WTC11 (cell line): ENCODE data around the gene NTN5. TPM values are rescaled to one million over a fixed set of nuclear protein-coding genes. Genes with fewer than 3 reads are reported as not detected.

ENCODE experiments used
- ATF1 ChIP-seq: sonication (generic); formaldehyde crosslinking; IDR thresholded peaks from 2 replicates; pipeline ENCODE4 v1.8.1; 2023; ENCODE audit warnings: mild to moderate bottlenecking, moderate library complexity, missing genetic modification reagents
- CREB1 ChIP-seq: sonication (generic); formaldehyde crosslinking; IDR thresholded peaks from 2 replicates; pipeline ENCODE4 v1.8.0; 2023; ENCODE audit warnings: mild to moderate bottlenecking, missing genetic modification reagents
- ELF4 ChIP-seq: sonication (generic); formaldehyde crosslinking; IDR thresholded peaks from 2 replicates; pipeline ENCODE4 v1.8.1; 2022; ENCODE audit warnings: low read depth, mild to moderate bottlenecking, moderate library complexity, missing genetic modification reagents
- FOXJ3 ChIP-seq: sonication (generic); formaldehyde crosslinking; IDR thresholded peaks from 2 replicates; pipeline ENCODE4 v1.9.0; 2021; ENCODE audit warnings: missing genetic modification reagents, mild to moderate bottlenecking, borderline replicate concordance
- MYBL2 ChIP-seq: sonication (generic); formaldehyde crosslinking; IDR thresholded peaks from 2 replicates; pipeline ENCODE4 v1.8.1; 2023; ENCODE audit warnings: mild to moderate bottlenecking, moderate library complexity, missing genetic modification reagents
- NFE2L1 ChIP-seq: sonication (generic); formaldehyde crosslinking; IDR thresholded peaks from 2 replicates; pipeline ENCODE4 v1.8.1; 2023; ENCODE audit warnings: missing genetic modification reagents
- NFYB ChIP-seq: sonication (generic); formaldehyde crosslinking; conservative IDR thresholded peaks from 2 replicates; pipeline ENCODE4 v1.8.0; 2022; ENCODE audit warnings: low read depth, missing genetic modification reagents
- NR1H2 ChIP-seq: sonication (generic); formaldehyde crosslinking; IDR thresholded peaks from 2 replicates; pipeline ENCODE4 v1.9.0; 2021; ENCODE audit warnings: mild to moderate bottlenecking, moderate library complexity, missing genetic modification reagents
- SP1 ChIP-seq: sonication (generic); formaldehyde crosslinking; conservative IDR thresholded peaks from 2 replicates; pipeline ENCODE4 v1.8.1; 2022; ENCODE audit warnings: missing genetic modification reagents
- TEAD4 ChIP-seq: sonication (generic); formaldehyde crosslinking; IDR thresholded peaks from 2 replicates; pipeline ENCODE4 v1.8.0; 2022; ENCODE audit warnings: mild to moderate bottlenecking, missing genetic modification reagents
- TP53 ChIP-seq: sonication (generic); formaldehyde crosslinking; IDR thresholded peaks from 2 replicates; pipeline ENCODE4 v1.8.1; 2023; ENCODE audit warnings: mild to moderate bottlenecking, missing genetic modification reagents
- ZNF121 ChIP-seq: sonication (generic); formaldehyde crosslinking; IDR thresholded peaks from 2 replicates; pipeline ENCODE4 v1.8.0; 2023; ENCODE audit warnings: missing genetic modification reagents
- ZNF138 ChIP-seq: sonication (generic); formaldehyde crosslinking; conservative IDR thresholded peaks from 2 replicates; pipeline ENCODE4 v1.8.1; 2022; ENCODE audit warnings: mild to moderate bottlenecking, moderate library complexity, missing genetic modification reagents
- ZNF232 ChIP-seq: sonication (generic); formaldehyde crosslinking; IDR thresholded peaks from 2 replicates; pipeline ENCODE4 v1.8.0; 2022; ENCODE audit warnings: mild to moderate bottlenecking, missing genetic modification reagents
- total RNA-seq: library from RNA; stranded (reverse); gene quantifications from 3 replicates; pipeline ENCODE4 v1.2.3, GENCODE V29; 2021
- TF ChIP-seq, protein P1 (sequence below): fragments of 250-450 bp; sonication (Bioruptor Pico); IDR thresholded peaks from 2 replicates; pipeline ENCODE4 v1.9.0; 2021; ENCODE audit warnings: mild to moderate bottlenecking, borderline replicate concordance
- TF ChIP-seq, protein P2 (sequence below): sonication (generic); formaldehyde crosslinking; IDR thresholded peaks from 2 replicates; pipeline ENCODE4 v1.8.1; 2023; ENCODE audit warnings: mild to moderate bottlenecking, moderate library complexity, missing genetic modification reagents
- TF ChIP-seq, protein P3 (sequence below): sonication (generic); formaldehyde crosslinking; IDR thresholded peaks from 2 replicates; pipeline ENCODE4 v1.8.1; 2022; ENCODE audit warnings: low read depth, mild to moderate bottlenecking, moderate library complexity, missing genetic modification reagents, borderline replicate concordance
- TF ChIP-seq, protein P4 (sequence below): fragments of 250-450 bp; sonication (Bioruptor Pico); IDR thresholded peaks from 2 replicates; pipeline ENCODE4 v1.9.0; 2021; ENCODE audit warnings: mild to moderate bottlenecking
- TF ChIP-seq, protein P5 (sequence below): fragments of 250-450 bp; sonication (Bioruptor Pico); IDR thresholded peaks from 2 replicates; pipeline ENCODE4 v1.9.0; 2021; ENCODE audit warnings: mild to moderate bottlenecking
- TF ChIP-seq, protein P6 (sequence below): sonication (generic); formaldehyde crosslinking; IDR thresholded peaks from 2 replicates; pipeline ENCODE4 v1.8.0; 2022; ENCODE audit warnings: mild to moderate bottlenecking, missing genetic modification reagents
- TF ChIP-seq, protein P7 (sequence below): sonication (generic); formaldehyde crosslinking; IDR thresholded peaks from 2 replicates; pipeline ENCODE4 v1.8.1; 2023; ENCODE audit warnings: mild to moderate bottlenecking, missing genetic modification reagents, borderline replicate concordance
- TF ChIP-seq, protein P8 (sequence below): sonication (generic); formaldehyde crosslinking; conservative IDR thresholded peaks from 2 replicates; pipeline ENCODE4 v1.8.1; 2022; ENCODE audit warnings: mild to moderate bottlenecking, missing genetic modification reagents

NTN5 gene
- total RNA-seq, 1 experiment from 2014 or later = 0.28 TPM

DNA sequence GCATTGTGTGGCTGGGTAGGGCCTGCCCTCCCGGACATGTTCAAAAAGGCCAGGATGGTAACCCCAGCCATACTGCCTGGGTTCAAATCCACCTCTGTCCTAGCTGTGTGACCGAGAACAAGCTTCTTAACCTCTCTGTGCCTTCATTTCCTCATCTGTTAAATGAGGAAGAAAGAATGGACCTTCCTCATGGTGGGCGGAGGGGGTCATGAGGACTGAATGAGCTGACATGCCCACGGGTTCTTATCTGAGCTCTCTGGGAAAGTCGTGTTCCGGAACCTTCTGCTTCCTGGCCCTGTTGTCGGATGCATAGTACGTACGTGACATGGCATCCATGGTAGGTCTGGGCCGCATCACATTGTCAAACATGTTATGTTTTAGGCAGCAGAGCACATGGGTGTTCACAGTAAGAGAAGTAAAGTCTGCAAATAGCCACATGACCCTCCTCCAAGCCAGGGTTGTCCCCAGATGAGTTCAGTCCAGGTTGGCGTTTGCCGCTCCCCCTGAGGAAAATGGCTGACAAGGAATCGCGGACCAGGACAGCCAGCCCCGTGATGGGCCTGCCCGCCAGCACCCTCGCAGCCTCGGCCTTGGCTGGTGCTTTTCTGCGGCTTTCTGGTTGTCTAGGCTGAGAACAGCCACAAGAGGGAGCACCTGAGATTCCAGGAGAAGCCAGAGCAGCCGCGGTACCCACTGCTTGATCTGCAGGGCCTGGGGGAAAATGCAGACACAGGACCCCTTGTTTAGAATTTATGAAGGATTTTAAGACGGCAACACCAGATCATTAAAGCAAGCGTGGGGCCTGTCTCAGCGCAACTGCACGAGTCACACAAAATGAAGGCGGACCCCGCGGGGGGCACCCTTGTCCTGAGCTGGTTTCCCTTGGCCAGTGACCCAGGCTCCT lies 2.4 kb upstream of the NTN5 start (continued):
- TF ChIP-seq, protein P1, sequence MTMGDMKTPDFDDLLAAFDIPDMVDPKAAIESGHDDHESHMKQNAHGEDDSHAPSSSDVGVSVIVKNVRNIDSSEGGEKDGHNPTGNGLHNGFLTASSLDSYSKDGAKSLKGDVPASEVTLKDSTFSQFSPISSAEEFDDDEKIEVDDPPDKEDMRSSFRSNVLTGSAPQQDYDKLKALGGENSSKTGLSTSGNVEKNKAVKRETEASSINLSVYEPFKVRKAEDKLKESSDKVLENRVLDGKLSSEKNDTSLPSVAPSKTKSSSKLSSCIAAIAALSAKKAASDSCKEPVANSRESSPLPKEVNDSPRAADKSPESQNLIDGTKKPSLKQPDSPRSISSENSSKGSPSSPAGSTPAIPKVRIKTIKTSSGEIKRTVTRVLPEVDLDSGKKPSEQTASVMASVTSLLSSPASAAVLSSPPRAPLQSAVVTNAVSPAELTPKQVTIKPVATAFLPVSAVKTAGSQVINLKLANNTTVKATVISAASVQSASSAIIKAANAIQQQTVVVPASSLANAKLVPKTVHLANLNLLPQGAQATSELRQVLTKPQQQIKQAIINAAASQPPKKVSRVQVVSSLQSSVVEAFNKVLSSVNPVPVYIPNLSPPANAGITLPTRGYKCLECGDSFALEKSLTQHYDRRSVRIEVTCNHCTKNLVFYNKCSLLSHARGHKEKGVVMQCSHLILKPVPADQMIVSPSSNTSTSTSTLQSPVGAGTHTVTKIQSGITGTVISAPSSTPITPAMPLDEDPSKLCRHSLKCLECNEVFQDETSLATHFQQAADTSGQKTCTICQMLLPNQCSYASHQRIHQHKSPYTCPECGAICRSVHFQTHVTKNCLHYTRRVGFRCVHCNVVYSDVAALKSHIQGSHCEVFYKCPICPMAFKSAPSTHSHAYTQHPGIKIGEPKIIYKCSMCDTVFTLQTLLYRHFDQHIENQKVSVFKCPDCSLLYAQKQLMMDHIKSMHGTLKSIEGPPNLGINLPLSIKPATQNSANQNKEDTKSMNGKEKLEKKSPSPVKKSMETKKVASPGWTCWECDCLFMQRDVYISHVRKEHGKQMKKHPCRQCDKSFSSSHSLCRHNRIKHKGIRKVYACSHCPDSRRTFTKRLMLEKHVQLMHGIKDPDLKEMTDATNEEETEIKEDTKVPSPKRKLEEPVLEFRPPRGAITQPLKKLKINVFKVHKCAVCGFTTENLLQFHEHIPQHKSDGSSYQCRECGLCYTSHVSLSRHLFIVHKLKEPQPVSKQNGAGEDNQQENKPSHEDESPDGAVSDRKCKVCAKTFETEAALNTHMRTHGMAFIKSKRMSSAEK (CRISPR knock-in tag) = no peak
- TF ChIP-seq, protein P2, sequence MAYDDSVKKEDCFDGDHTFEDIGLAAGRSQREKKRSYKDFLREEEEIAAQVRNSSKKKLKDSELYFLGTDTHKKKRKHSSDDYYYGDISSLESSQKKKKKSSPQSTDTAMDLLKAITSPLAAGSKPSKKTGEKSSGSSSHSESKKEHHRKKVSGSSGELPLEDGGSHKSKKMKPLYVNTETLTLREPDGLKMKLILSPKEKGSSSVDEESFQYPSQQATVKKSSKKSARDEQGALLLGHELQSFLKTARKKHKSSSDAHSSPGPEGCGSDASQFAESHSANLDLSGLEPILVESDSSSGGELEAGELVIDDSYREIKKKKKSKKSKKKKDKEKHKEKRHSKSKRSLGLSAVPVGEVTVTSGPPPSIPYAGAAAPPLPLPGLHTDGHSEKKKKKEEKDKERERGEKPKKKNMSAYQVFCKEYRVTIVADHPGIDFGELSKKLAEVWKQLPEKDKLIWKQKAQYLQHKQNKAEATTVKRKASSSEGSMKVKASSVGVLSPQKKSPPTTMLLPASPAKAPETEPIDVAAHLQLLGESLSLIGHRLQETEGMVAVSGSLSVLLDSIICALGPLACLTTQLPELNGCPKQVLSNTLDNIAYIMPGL = peak; percentile 54; the same call in 1 of the 2 replicates
- no peak for TF ChIP-seq NR1H2 (CRISPR knock-in tag)
- TF ChIP-seq CREB1 (CRISPR knock-in tag) = no peak
- no peak for TF ChIP-seq NFE2L1 (CRISPR knock-in tag)
- no peak for TF ChIP-seq ZNF138 (CRISPR knock-in tag)
- no peak for TF ChIP-seq MYBL2 (CRISPR knock-in tag)
- 0 out of 2 replicates have a peak, but pooled peaks have one; percentile 58 for TF ChIP-seq SP1 (CRISPR knock-in tag)
- TF ChIP-seq, protein P3, sequence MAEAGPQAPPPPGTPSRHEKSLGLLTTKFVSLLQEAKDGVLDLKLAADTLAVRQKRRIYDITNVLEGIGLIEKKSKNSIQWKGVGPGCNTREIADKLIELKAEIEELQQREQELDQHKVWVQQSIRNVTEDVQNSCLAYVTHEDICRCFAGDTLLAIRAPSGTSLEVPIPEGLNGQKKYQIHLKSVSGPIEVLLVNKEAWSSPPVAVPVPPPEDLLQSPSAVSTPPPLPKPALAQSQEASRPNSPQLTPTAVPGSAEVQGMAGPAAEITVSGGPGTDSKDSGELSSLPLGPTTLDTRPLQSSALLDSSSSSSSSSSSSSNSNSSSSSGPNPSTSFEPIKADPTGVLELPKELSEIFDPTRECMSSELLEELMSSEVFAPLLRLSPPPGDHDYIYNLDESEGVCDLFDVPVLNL (CRISPR knock-in tag) = no peak
- no peak for TF ChIP-seq ELF4 (CRISPR knock-in tag)
- no peak for TF ChIP-seq TP53
- TF ChIP-seq, protein P4, sequence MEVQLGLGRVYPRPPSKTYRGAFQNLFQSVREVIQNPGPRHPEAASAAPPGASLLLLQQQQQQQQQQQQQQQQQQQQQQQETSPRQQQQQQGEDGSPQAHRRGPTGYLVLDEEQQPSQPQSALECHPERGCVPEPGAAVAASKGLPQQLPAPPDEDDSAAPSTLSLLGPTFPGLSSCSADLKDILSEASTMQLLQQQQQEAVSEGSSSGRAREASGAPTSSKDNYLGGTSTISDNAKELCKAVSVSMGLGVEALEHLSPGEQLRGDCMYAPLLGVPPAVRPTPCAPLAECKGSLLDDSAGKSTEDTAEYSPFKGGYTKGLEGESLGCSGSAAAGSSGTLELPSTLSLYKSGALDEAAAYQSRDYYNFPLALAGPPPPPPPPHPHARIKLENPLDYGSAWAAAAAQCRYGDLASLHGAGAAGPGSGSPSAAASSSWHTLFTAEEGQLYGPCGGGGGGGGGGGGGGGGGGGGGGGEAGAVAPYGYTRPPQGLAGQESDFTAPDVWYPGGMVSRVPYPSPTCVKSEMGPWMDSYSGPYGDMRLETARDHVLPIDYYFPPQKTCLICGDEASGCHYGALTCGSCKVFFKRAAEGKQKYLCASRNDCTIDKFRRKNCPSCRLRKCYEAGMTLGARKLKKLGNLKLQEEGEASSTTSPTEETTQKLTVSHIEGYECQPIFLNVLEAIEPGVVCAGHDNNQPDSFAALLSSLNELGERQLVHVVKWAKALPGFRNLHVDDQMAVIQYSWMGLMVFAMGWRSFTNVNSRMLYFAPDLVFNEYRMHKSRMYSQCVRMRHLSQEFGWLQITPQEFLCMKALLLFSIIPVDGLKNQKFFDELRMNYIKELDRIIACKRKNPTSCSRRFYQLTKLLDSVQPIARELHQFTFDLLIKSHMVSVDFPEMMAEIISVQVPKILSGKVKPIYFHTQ (CRISPR knock-in tag) = no peak
- TF ChIP-seq ZNF121 (CRISPR knock-in tag) = peak; percentile 100
- TF ChIP-seq, protein P5, sequence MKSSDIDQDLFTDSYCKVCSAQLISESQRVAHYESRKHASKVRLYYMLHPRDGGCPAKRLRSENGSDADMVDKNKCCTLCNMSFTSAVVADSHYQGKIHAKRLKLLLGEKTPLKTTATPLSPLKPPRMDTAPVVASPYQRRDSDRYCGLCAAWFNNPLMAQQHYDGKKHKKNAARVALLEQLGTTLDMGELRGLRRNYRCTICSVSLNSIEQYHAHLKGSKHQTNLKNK (CRISPR knock-in tag) = no peak
- TF ChIP-seq, protein P6, sequence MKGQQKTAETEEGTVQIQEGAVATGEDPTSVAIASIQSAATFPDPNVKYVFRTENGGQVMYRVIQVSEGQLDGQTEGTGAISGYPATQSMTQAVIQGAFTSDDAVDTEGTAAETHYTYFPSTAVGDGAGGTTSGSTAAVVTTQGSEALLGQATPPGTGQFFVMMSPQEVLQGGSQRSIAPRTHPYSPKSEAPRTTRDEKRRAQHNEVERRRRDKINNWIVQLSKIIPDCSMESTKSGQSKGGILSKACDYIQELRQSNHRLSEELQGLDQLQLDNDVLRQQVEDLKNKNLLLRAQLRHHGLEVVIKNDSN = no peak
- TF ChIP-seq TEAD4 (CRISPR knock-in tag) = peak; percentile 53; the same call in 1 of the 2 replicates
- no peak for TF ChIP-seq FOXJ3 (CRISPR knock-in tag)
- TF ChIP-seq, protein P7, sequence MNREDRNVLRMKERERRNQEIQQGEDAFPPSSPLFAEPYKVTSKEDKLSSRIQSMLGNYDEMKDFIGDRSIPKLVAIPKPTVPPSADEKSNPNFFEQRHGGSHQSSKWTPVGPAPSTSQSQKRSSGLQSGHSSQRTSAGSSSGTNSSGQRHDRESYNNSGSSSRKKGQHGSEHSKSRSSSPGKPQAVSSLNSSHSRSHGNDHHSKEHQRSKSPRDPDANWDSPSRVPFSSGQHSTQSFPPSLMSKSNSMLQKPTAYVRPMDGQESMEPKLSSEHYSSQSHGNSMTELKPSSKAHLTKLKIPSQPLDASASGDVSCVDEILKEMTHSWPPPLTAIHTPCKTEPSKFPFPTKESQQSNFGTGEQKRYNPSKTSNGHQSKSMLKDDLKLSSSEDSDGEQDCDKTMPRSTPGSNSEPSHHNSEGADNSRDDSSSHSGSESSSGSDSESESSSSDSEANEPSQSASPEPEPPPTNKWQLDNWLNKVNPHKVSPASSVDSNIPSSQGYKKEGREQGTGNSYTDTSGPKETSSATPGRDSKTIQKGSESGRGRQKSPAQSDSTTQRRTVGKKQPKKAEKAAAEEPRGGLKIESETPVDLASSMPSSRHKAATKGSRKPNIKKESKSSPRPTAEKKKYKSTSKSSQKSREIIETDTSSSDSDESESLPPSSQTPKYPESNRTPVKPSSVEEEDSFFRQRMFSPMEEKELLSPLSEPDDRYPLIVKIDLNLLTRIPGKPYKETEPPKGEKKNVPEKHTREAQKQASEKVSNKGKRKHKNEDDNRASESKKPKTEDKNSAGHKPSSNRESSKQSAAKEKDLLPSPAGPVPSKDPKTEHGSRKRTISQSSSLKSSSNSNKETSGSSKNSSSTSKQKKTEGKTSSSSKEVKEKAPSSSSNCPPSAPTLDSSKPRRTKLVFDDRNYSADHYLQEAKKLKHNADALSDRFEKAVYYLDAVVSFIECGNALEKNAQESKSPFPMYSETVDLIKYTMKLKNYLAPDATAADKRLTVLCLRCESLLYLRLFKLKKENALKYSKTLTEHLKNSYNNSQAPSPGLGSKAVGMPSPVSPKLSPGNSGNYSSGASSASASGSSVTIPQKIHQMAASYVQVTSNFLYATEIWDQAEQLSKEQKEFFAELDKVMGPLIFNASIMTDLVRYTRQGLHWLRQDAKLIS (CRISPR knock-in tag) = no peak
- no peak for TF ChIP-seq ATF1 (CRISPR knock-in tag)
- no peak for TF ChIP-seq ZNF232 (CRISPR knock-in tag)
- TF ChIP-seq NFYB (CRISPR knock-in tag) = no peak
- TF ChIP-seq, protein P8, sequence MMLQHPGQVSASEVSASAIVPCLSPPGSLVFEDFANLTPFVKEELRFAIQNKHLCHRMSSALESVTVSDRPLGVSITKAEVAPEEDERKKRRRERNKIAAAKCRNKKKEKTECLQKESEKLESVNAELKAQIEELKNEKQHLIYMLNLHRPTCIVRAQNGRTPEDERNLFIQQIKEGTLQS (CRISPR knock-in tag) = no peak
